Skin epidermis (tissue), 12 donors: ENCODE measurements around the gene C12orf75.
"Not testable (repeated sequence)": the region's sequence is repeated elsewhere in the genome, so short reads cannot be mapped to it uniquely, and the experiment has no call there.

Experiments
- H3K27ac ChIP-seq, 21 experiments: fragments of 200-600 bp; sonication (generic) in 11 of 21; one replicate each; pipeline ENCODE4 v1.5.0; 2020; ENCODE audit warnings: mild to moderate bottlenecking in 3 of 21, inconsistent platforms in 2 of 21, moderate library complexity in 2 of 21
- H3K4me3 ChIP-seq, 7 experiments: fragments of 200-600 bp; sonication (generic) in 2 of 7; one replicate each; pipeline ENCODE4 v1.5.0; 2020; ENCODE audit warnings: inconsistent platforms in 2 of 7, mild to moderate bottlenecking in 2 of 7, moderate library complexity in 1 of 7

Gene C12orf75

DNA sequence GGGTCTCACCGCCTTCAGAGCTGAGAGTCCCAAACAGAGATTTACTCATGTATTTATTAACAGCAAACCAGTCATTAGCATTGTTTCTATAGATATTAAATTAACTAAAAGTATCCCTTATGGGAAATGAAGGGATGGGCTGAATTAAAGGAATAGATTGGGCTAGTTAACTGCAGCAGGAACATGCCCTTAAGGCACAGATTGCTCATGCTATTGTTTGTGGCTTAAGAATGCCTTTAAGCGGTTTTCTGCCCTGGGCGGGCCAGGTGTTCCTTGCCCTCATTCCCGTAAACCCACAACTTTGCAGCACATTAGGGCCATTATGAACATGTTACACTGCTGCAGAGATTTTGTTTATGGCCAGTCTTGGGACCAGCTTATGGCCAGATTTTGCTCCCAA lies 21.7 kb upstream of the C12orf75 start:
- not testable (repeated sequence) for H3K27ac ChIP-seq, H3K4me3 ChIP-seq

DNA sequence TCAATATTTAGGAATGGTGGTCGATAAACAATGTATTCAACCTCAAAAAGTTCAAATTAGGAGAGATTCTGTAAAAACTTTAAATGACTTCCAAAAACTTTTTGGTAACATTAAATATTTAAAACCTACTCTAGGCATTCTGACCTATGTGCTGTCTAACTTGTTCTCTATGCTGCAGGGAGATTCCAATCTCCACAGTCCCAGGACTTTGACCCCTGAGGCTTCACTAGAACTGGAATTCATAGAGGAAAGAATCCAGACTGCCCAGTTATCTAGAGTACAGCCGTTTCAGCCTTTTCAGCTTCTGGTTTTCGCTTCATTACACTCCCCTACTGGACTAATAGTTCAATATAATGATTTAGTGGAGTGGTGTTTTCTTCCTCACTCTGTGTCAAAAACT lies 21.1 kb upstream of the C12orf75 start:
- not testable (repeated sequence) for H3K4me3 ChIP-seq, H3K27ac ChIP-seq

GRCh38 chr12:105310476-105311085 lies 19.9 kb upstream of the C12orf75 start:
- H3K4me3 ChIP-seq = not testable (repeated sequence)
- H3K27ac ChIP-seq = peak overlapping the region in 1 of 21 experiments; percentile 4

DNA sequence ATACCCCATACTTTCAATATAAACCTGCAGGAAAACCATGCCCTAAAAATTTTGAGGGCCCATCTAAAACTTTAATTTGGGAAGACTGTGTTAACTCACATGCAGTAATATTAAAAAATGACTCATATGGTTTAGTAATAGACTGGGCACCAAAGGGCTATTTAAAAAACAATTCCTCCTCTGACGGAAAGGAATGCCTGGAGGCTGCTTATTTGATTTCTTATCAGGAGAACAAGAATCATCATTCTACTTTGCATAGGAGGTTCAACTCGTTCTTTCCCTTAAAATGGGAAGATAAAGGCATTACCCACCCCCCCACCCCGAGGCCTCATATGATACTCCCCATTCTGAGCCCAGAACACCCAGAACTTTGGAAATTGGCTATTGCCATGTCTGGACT lies 18.6 kb upstream of the C12orf75 start:
- not testable (repeated sequence) for H3K4me3 ChIP-seq, H3K27ac ChIP-seq

GRCh38 chr12:105313755-105314154 lies 16.7 kb upstream of the C12orf75 start:
- not testable (repeated sequence) for H3K27ac ChIP-seq, H3K4me3 ChIP-seq

GRCh38 chr12:105315130-105315529 lies 15.4 kb upstream of the C12orf75 start:
- no peak overlapping the region for H3K4me3 ChIP-seq
- H3K27ac ChIP-seq = peak overlapping the region in 10 of 21 experiments; percentile 1 to 70 (median 36)

DNA sequence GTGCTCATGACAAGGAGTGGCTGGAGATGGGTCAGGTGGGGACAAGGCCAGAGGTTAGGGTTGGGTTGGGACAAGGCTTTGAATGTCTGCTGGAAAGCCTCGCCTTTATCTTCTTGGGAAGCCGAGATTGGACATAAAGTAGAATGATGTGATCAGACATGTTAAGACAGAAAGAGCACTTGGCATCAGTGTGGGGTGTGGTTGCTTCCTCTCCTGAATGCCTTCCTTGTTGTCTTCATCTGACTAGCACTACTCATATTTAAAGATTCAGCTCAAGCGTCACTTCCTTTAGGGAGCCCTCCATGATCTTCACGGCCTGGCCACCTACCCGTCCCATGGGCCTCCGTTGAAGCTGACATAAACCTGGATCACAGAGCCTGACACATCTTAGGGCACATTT lies 14.8 kb upstream of the C12orf75 start:
- H3K4me3 ChIP-seq = no peak overlapping the region
- peak overlapping the region in 14 of 21 experiments; percentile 1 to 79 (median 32) for H3K27ac ChIP-seq

DNA sequence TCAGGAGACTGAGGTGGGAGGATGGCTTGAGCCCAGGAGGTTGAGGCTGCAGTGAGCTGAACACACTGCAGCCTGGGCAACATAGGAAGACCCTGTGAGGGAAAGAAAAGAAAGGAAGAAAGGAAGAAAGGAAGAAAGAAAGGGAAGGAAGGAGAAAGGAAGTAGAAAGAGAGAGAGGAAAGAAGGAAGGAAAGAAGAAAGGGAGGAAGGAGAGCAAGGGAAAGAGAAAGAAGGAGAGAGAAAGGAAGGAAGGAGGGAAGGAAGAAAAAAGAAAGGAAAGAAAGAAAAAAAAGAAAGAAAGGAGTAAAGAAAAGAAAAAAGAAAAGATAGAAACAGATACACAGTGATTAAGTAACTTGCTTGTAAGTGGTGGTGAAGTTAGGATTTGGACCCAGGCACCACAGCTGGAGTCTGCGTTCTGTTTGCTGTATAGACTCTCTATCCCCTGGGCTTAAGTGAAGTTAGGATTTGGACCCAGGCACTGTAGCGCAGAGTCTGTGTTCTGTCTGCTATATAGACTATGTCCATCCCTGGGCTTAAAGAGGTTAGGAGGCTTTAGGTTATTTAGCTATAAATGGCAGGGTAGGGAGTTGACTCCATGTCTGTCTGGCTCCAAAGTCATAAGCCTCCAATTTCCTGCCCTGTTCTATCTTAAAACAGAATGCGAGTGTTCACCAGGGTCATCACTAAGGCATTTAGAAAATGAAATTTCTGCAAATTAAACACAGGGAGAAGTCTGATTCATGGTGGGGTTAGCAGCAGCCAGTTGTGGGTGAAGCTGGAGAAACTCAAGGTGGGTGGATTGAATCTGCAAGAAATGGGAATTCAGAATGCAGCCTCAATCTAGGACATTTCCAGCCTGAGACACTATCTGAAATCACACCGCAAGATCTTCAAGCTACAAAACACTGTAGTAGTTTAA lies 13.3 kb upstream of the C12orf75 start:
- H3K4me3 ChIP-seq = no peak overlapping the region
- H3K27ac ChIP-seq = peak overlapping the region in 10 of 21 experiments; percentile 6 to 79 (median 46)

DNA sequence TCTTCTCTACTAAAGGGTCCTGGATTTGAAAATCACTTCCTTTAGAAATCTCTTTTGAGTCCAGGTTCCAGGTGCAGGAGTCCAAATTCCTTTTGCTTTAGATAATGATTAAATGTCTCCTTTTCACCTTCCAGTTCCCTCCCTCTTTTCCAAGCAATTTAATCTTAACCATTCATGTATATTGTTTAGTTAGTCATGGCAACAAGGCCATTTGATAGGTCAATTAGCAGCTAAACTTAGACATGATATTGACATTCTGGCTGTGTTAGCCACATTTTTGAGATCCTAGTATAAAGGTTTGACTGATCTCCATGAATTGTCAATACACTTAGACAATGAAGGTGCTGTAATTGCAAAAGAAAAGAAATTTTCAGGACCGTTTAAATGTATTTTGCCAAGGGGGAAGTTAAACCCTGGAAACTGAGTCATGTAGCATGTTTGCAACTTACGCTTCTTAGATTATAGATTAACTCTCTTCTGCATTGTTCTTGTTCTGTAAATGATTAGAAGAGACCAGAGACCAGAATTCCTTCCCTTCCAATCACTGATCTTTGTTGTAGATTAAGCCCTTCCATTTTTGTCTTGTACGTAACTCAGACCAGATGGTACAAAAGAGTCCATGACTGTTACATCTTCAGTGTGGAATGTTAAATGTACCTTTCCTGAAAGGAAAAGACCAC lies 12.4 kb upstream of the C12orf75 start:
- Histone ChIP-seq H3K27ac (peak overlapping the region in 3 of 21 experiments; percentile 39 to 70 (median 45)), H3K4me3 (no peak overlapping the region)

DNA sequence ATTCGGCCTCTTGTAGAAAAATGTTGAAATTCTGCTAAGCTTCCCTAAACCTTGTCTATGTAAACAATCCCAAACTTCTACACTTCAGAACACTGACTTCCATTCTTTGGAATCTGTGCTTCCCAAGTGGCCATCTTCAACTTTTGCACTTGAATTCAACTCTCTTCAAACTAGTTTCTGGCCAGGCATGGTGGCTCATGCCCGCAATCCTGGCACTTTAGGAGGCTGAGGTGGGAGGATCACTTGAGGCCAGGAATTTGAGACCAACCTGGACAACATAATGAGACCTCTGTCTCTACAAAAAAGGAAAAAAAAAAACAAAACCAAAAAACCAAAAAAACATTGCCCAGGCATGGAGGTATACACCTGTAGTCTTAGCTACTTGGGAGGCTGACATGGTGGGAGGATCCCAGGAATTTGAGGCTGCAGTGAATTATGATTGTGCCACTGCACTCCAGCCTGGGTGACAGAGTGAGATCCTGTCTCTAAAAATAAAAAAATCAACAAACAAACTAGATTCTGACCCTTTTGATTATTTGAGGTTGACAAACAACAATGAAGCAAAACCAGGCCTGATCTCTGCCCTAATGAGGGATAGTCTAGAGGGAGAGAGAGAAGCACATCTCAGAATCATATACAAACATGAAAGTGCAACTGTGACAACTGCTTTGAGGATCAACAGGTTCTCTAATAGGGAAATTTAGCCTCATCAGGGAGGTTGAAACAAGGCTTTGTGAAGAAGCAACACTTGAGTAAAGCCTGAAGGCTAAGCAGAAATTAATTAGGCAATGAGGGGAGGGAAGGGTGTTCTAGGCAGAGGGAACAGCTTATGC lies 11.6 kb upstream of the C12orf75 start:
- peak overlapping the region in 4 of 21 experiments; percentile 7 to 70 (median 30) for H3K27ac ChIP-seq

GRCh38 chr12:105319691-105320209 lies 10.7 kb upstream of the C12orf75 start:
- H3K4me3 ChIP-seq = no peak overlapping the region
- H3K27ac ChIP-seq = no peak overlapping the region

More for the DNA sequence above, 11.6 kb upstream of the C12orf75 start:
- H3K4me3 ChIP-seq = no peak overlapping the region

DNA sequence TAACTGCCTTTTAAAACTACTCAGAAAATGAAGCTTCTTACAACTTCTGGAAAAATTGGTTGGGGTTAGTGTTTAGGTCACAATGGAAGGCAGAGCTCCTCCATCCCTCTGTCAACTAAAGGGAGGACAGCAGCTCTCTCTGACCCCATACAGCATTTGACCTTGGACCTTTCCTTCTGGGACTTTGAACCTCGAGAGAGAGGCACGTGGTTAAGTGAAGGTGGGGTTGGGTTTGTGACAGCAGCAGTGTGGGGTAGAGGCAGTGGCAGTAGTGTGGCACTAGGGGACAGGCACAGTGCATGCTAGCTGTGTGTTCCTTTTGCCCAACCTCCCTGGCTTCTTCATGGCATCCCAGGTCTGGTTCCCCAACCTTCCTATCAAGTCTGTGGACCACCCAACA lies 9.4 kb upstream of the C12orf75 start:
- Histone ChIP-seq H3K27ac (no peak overlapping the region), H3K4me3 (no peak overlapping the region)

DNA sequence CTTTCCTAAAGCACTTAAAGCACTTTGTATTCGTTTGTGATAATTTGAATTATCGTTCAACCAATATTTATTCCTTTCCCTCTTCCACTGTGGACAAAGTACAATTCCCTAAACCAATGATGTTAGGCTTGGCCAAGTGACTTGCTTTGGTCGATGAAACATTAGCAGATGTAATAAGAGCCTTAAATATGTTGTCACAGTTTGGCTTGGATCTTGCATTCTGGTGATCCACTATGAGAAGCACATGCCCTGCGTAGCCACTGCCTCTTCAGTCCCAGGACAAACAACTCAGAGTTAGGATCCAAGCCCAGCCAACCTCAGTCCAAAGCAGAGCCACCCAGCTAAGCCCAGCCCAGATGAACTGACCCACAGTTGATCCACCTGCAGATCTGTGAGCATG lies 8.4 kb upstream of the C12orf75 start:
- Histone ChIP-seq H3K4me3 (no peak overlapping the region), H3K27ac (peak overlapping the region in 1 of 21 experiments; percentile 40)

DNA sequence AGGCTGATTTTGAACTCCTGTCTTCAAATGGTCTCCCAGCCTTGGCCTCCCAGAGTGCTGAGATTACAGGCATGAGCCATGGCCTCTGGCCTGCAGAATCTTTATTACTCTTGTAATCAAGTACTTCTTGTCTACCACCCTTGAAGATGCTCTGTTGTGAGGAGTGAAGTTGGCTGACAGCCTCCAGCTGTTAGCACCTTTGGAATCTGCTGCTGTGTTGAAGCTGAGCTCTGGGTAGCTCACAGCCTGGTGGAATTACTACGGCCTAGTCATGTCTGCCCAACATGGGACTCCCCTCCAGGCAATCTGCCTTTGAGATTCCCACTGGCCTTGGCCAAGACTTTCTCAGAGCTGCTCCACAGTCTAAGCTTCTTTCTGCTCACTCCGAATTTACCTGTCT lies 5.8 kb upstream of the C12orf75 start:
- no peak overlapping the region for H3K4me3 ChIP-seq
- no peak overlapping the region for H3K27ac ChIP-seq

DNA sequence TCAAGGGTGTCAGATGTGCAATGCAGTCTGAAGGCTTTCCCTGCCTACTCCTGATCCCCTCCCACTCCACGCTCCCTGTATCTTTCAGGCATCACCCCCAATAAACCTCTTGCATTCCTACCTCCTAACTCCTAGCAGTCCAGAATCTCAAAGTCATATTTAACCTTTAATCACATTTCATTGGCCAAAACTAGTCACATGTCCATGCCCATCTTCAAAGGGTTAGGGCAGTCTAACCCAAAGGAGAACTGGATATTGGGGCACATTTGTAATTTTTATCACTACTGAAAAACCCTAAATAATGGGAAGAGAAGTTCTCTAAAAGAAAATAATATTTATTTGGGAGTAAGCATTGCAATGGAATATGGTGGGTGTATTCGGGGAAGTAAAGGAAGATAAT lies 5.4 kb upstream of the C12orf75 start:
- H3K27ac ChIP-seq = no peak overlapping the region
- H3K4me3 ChIP-seq = no peak overlapping the region

- Histone ChIP-seq H3K27ac (peak overlapping the region in 10 of 21 experiments; percentile 14 to 90 (median 78)), H3K4me3 (peak overlapping the region; percentile 52 to 94 (median 82))
These were observed 587 bp upstream of the C12orf75 start for GRCh38 chr12:105329926-105330282.

DNA sequence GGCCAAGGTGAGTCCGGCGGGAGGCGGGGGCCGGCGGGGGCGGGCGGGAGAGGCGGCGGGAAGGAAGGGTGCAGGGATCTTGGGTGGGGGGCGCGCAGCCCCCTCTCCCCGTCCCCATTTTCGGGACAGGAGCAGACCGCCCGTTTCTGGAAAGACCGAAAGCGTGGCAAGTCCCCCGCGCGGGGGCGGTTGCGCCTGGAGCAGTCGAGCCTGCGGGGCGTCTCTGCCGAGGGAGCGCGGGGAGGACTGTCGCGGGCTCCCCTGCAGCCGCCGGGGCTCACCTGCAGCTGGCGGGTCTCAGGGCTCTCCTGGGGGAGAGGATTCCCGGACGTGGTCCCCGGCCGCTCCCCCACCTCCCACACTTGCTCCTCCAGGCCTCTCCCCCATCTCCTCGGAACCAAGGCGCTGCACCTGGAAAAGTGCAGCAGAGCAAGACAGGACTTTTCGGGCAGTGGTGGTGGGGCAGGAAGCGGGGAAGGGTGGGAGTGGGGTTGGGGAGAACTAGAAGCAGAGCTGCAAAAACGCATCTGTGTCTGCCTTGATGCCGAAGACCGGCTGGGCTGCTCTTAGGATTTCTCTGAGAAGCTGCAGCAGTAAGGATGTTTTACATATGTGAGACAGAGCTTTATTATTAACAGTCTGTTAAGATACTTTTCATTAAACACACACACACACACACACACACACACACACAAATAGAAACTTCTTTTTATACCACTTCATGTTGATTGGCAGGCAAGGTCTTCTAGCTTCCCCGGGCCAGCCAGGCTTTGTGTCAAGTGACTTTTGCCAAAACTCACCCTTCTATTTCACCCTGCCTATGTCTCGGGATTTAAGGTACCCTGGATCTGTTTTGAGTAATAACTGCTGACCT lies 677 bp downstream of the C12orf75 start:
- Histone ChIP-seq H3K27ac (peak overlapping the region in 20 of 21 experiments; percentile 6 to 90 (median 78)), H3K4me3 (peak overlapping the region; percentile 52 to 94 (median 82))

DNA sequence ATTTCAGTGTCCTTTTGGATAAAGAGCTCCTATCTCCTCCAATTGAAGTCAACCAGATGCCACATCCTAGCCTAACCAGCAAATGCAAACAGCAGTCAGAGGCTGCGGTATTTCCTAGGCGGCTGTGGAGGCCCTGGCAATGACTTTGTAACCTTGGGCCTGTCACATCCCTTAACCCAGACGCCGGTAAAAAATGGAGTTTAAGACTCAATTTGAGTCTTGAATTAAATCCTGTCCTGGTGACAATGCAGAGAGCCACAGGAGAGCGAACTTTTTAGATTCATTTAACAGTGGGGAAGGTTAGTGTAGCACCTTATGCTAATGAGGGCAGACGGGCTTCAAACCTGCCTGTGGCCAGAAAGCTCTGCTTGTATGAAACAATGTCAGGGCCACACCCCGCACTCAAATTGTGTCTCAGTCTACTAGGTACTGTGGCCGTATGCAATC lies 1.3 kb downstream of the C12orf75 start:
- peak overlapping the region in 6 of 7 experiments; percentile 59 to 94 (median 84) for H3K4me3 ChIP-seq
- peak overlapping the region in 12 of 21 experiments; percentile 16 to 90 (median 78) for H3K27ac ChIP-seq
